Activated gamma-delta T cell (primary cell): Measurements from ENCODE around the gene PPP1R12B.
"Not testable (repeated sequence)": the region's sequence is repeated elsewhere in the genome, so short reads cannot be mapped to it uniquely, and the experiment has no call there.

Source experiments
- DNase-seq: peaks from one replicate; lab custom pipeline; 2025; lab: John Stamatoyannopoulos, UW

PPP1R12B gene

DNA sequence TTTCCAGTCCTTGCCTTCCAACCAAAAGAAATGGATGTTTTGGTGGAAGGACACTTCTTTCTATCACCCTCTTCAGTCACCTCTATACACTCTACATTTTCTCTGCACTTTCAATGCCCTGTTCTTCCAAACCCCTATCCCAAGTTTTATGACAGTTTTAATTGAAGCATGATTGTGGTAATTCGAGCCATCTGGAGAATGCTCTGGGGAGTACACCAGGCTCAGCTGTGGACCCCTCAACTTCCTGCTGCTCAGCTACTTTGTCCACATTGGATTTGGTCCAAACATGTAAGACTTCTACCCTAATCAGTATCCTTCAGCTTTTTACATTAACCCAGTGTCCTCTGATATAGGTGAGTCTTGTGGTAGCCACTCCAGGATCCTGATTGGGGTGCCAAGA is 232.1 kb downstream of the PPP1R12B start:
- no peak for DNase-seq

DNA sequence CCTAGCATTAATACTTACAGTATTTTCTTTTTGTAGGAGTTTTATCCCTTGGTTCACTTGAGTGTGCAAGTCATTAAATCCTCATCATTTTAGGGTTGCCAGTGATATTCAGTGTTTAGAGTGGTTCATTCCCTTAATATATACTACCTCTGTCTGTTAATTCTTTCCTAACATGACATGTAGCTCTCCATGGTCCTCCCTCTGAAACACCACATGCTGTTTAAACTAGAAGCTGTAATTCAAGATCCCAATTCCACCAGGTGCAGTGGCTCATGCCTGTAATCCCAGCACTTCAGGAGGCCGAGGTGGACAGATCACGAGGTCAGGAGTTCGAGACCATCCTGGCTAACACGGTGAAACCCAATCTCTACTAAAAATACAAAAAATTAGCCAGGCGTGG is 233.9 kb downstream of the PPP1R12B start:
- DNase-seq = not testable (repeated sequence)

DNA sequence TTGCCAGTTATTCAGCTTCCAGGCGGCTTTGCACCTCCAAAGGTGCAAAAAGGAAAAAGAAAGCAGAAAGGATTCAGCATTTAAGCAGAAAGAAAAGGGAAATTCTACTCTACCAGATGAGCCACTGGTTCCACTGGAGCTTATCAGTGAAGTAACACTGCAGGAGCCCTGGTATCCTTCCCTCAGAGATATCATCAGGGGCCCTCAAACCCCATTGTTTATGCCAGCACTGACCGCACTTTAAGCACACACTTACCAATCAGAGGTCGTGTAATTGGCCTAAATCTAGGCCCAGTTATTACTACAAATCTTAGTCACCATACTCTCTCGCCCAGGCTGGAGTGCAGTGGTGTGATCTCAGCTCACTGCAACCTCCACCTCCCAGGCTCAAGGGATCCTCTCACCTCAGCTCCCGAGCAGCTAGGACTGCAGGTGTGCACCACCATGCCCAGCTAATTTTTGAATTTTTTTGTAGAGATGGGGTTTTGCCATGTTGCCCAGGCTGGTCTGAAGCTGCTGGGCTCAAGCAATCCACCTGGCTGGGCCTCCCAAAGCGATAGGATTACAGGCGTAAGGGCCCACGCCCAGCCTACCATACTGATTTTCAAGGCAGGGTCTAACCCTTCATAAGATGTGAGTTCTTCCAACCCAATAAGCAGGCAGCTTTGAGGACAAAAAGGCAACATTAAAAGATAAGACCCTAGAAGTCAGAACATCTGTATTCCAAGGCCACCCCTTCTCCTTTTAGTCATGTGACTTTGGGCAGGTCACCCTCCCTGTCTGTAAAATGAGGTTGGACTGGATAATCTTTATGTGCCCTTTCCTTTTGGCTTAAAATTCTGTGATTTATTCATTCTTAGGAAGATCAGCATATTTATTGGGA is 236.4 kb downstream of the PPP1R12B start:
- no peak for DNase-seq

DNA sequence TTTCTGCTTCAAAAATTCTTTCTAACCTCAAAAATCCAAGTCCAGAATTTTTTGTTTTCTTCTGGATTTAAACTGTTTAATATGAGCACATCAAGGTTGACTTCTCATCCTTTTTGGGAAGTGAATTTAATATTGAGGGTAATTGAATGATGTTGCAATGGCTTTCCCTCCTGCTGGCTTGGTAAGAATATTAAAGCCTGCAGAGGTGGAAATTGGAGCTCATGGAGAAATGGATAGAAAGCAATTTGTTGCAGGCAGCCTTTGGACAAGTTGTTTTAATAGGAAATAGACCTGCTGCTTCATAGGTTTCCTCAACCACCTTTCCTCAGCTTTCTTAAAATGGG is 237.1 kb downstream of the PPP1R12B start:
- no peak for DNase-seq

DNA sequence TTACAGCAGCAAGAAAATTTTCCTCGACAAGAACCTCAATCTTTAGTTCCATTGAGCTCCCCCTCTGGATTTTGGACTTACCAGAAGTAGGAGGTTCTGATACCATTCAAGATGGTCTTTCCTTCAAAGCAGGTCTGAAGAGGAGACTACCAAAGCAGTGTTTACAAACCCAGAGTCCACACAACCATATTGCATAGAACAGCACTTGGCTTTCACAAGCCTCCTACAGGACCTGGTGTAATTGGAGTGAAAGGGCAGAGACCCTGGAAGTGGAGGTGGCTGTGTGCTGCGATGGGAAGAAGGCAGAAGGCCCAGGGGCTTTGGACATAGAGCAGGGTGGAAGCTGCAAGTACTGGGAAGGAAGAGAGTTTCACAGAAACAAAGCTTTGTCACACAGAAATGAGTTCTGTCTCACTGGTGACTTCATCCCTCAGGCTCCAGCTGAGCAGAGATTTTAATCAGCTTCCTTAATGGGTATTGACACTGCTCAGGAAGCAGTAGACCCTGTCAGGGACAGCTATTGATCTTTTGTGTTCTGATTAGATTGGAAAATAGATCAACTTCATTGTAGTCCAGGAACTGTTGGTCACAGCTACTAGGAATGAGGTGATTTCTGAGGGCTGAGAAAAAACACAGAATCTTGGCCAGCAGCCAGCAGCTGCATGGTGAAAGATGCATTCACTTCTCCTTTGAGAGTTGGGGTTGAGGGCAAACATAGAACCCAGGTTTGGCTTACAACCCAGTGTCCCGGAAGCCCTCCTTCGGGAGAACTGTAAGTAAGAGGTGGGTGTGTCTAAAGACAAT is 237.7 kb downstream of the PPP1R12B start:
- no peak for DNase-seq

DNA sequence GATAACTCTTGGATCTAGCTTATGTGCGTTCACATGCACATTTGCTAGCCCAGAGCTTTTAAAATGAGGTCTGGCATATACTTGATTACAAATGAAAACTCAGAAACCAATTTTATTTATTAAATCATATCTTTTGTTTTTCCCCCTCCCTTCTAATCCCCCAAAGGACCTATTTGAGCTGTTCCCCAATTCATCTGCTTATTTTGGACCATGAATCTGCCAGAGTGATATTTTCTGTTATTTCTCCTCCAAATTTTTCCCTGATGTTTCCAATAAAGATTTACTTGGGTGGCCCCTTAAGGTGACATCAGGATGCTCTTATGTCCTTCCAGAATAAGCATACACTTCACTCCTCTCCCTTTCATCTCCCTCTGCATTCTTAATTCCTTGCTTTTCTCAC is 238.4 kb downstream of the PPP1R12B start:
- DNase-seq = no peak

DNA sequence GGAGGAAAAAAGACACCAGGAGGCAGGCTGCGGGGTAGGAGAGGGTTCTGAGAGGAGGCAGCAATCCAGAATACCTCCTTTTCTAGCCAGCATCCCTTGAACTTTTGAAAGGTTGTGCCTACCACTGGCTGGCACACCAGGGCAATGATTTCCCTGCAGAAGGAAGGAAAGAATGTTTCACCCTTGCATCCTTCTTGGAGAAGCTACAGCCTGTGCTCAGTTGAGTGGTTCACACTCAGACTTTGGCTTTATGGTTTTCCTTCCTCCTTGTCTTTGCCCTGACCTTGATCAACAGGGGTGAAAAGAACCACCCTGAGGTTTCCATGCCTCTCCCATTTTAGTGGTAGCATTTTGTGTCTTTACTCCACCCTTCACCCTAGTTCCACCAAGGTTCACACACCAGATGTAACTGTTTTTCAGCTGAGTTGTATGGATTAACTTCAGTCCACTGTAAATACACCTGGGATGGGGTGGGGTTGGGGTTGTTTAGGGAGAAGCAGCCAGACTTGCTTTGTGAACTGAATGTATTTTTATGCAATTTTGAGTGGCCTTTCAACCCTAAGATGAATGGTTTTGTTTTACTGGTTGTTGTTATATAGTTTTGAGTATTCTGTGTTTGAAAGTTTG is 239.5 kb downstream of the PPP1R12B start:
- DNase-seq = no peak

DNA sequence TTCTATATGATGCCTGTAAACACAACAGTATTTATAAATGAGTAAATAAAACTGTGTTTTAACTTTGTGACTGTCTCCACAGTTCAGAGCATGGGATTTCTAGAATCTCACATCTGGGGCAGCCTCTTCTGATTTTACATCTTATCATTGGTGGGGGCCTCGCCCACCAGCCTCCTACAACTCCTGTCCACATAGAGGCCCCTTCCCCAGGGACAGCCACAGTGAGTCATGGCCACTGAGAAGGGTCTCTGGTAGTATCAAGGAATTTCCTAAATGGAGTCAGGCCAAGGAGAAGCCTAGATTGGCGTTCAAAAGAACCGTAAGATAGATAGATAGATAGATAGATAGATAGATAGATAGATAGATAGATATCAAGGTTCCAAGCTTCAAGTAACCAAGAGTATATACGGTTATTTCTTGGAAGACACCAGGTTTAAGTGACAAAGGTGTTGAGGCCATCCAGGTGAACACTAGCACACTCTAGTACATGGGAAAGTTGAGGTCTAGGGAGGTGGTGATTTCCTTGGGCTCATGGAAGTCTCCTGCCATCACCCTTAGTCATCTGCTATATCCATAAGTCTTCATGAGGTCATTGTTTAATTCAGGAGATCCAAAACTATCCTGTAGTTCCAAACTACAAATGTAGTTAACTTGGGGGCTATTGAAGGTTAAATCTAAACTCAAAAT is 240.1 kb downstream of the PPP1R12B start:
- DNase-seq = no peak

DNA sequence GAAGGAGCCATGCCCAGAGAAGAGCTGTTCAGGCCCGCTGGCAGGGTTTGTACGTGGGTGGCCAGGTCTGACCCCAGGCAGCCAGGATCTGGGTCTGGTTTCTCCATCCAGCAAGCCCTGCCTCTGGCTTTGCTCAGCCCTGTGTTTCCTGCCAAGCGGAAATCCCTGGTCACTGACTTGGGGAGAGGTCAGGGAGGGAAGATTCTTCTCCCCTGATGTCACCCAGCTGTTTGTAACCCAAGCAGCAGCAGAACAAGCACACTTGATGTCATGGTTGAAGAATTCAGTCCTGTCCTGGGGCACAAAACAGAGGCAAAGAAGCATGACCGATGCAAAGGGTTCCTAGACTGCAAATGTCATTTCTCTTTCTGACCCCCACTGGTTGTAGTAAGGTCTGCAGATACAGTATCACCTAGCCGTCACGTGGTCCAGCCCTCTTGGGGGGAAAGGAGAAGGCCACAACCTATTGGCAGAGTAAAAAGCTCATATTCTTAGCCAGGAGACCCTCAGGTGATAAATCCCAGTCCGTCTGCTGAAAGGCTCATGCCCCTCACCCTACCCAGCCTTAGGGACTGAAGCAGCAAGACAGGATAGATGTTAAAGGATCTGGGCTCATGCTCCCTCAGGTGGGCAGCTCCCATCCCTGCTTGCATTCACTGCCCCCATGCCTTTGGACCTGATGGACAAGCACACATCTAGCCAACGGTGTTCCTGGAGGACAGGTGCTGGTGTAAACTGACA is 240.9 kb downstream of the PPP1R12B start:
- DNase-seq = no peak

DNA sequence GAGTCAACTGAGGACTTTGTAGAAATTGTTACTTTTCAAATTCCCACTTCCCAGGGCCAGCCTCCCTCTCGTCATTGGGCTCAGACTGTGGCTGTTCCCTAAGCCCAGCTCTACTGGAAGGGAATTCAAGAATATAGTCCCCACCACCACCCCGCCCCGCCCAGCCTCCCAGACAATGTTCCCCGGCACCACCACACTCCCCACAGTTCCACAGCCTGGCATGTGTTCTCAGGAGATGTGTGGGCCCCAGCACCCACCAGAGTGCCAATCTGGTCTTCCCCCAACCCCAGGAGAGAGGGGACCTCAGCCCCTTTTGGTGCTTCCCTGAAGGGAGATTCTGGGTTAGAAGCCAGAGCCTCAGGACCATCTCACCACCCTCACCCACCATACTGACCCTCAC is 241.6 kb downstream of the PPP1R12B start:
- DNase-seq = no peak

DNA sequence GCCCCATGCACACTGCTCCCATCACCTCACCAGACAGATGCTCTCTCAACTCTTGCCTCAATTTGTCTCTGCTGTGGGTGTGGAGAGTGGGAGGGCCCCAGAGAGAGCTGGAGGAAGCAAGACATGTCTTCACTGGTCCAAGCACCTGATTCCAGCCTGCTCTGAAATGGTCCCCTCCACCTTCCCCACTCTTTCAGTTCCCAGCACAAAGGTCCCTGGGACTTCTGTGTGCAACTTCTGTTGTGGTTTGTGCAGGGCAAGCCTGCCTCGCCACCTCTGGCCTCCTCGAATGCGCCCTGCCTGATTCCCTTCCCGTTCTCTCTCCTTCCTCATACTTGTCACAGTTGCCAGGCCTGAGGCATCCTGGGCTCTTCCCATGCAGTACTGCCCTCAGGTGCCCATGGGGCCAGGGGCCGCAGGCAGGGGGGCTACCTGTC is 242.5 kb downstream of the PPP1R12B start:
- DNase-seq = no peak

DNA sequence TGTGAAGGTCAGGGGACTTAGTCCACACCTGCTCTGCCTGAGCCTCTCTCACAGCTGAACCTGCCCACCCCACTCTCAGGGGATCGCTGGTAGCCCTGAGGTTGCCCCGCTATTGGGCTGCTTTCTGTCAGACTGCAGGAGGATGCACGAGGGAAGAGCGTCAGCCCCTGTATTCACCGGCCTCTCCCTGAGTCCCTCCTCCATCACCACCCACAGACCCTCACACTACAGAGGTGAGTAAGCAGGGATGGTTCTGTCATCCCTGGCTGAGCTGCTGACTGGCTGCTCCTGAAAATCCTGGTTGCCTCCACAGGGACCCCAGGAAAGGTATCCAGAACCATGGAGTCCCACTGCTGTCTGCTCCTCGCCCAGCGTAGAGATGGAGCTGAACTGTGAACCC is 243.0 kb downstream of the PPP1R12B start:
- no peak for DNase-seq

DNA sequence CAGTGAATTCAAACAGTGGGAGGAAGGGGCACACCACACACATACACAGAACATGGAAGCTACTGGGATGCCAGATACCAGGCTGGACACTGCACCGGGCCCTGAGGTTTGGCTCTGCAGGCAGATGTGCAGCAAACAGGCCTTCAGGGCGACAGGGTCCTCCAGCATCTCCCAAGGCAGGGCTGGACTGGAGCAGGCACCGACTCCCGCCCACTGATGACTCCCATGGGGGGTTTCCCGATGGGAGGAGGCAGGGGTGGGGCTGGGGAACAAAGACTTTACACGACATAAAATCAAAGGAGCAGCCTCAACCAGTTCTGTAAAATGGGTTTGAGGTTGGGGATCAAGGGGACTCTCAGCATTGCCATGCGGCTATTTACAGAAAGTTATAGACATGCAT is 243.6 kb downstream of the PPP1R12B start:
- DNase-seq = no peak

DNA sequence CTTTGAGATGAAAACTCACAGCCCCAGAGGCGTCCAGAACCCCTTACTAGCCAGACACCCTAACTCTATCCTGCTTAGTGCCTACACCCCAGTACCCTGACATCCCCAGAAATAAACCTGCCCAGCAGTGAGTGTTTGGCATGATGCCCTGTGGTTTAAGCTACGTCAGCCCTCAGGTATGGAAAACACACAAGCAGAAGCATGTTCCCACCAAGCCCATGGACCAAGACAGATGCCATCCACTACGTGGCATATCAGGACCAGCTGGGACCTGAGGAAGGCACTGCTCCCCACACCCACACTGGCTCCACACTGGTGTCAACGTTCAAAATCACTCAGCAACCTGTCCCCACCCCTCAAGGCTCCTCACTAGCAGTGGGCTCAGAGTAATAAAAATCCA is 245.3 kb downstream of the PPP1R12B start:
- DNase-seq = no peak

DNA sequence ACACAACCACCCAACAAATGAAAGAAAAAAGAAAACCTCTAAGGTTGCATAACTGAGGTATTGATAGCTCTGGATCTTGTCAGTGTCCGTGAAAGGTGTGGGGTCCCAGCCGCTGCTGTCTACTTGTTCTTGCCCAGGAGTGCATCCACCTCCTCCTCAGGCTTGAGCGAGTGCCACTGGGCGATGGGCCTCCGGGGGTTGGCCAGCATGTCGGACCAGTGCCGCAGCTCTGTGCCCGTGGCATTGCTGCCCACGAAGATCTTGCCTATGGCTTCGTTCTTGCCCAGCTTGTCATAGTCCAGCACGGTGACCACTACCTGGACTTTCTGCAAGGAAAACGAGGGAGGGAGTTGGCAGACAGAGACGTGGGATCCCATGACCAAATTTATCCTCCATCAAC is 248.1 kb downstream of the PPP1R12B start:
- no peak for DNase-seq

DNA sequence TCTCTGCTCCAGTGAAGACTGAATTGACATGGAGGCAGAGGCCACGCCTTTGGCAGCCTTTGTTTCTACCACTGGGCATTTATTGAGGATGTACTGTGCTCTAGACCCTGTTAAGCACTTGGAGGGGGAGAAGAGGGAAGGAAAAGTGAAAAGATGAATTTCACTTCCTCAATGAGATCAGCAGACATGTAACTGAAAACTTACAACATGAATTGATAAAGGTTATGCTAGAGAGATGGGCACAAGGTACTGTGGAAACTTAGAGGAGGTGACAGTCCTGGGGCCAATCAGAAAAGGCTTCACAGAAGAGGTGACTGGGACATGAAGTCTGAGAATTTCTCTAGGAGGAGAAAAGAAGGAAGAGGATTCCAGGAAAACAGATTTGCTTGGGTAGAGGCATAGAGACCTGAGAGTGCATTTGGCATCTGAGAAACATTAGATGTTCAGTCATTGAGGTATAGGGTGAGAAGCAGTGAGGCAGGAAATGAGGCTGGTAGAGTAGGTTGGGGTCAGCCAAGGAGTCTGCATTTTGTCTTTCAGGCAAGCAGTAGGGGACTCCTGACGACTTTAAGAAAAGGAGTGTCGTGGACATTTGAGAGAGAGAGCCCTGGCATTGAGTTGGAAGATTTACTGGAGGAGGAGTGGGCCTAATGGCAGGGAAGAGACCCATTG is 248.7 kb downstream of the PPP1R12B start:
- no peak for DNase-seq

DNA sequence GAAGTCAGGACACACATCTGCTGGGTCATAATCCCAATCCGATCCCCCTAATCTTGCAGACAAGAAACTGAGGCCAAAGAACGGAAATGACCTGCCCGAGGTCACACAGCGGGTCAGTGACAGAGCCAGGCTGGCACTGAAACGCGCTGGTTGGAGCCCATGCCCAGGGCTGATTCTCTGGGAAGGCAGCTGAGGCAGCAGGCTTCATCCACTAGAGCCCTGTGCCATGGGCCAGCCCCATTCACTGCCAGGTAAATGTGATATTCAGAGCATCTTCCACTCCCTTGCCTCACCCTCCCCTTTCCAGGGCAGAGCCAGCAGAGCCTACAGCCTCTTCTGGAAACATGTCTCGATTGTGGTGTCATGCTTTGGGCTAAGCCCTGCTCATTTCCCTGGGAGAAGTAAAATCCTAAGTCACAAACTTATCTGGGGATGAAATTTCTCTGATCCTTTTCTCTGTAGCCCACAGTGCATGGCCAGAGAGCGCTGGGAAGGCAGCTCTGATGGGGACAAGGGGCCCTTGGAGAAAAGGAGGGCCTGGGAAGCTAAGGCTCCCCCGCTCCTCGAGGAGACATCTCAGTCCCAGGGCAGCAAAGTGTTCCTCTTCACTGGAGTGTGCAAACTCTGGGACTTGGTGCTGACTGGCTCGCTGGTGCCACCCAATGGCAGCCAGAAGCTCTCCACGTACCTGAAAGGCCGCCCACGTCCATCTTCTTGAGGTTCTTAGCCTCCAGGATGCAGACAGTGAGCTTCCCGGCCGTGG is 251.4 kb downstream of the PPP1R12B start:
- DNase-seq = no peak

DNA sequence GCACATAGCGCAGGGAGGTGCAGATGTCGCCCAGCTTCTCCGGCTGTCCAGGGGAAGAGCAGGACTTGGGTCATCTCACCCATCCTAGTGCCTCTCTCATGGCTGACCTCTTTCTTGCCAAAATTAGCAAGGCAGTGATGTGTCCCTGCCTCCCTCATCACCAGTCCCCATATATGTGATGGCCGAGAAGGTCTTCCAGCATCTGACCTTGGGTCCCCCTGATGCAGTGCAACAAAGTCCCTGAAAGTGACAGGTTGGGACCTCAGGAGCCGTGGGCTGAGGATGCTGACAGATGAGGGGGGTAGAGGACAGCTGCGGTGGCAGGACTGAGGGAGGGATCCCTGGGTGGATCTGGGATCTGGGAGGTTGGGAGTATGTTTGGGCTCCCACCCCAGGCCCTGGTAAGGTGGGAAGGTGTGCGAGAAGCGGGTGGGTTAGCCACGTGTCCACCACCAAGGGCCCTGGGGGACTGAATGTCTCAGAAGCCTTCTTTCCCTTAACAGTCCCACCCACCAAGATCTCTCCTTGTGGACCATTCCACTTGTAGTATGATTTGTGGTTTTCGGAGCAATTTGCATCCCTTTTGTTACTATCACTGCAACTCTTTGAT is 252.0 kb downstream of the PPP1R12B start:
- no peak for DNase-seq

DNA sequence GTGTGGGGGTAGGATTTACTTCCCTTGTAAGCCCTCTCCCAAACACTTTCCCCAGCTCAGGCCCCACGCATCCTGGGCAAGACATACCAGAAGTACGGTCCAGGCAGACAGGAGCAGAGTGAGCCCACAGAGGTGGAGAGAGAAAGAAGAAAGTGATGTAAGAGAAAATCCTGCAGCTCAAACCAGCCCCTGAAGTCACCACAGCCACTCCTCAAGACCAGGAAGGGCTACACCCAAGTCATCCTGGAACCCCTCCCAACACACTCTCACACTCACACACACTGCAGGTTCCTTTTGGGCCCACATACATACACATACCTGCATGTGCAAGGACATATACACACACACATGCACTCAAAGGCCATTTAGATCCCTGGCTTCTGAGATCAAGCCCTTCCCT is 254.9 kb downstream of the PPP1R12B start:
- no peak for DNase-seq

DNA sequence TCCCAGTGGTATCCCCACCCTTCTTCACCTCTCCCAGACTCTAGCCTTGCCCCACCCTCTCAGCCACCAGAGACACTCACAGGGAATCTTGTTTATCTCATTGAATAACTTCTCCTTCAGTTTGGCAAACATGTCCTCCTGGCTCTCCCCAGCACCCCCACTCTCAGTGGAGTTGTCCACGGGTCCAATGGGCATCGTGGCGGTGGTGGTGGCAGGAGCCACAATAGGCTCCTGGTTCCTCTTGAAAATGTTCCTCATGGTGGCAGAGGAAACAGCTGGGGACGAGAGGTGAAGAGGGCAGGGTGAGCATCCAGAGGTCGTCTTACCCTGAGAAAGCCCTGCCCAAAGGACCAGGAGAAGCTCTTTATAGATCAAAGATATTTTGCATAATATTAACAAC is 257.0 kb downstream of the PPP1R12B start:
- no peak for DNase-seq
